ENCODE measurements around the gene DSCAM. TPM values are rescaled to one million over a fixed set of nuclear protein-coding genes. Genes with fewer than 3 reads are reported as not detected.

DSCAM gene
- total RNA-seq, 1 donor from 2014 or later, result not detected

DNA sequence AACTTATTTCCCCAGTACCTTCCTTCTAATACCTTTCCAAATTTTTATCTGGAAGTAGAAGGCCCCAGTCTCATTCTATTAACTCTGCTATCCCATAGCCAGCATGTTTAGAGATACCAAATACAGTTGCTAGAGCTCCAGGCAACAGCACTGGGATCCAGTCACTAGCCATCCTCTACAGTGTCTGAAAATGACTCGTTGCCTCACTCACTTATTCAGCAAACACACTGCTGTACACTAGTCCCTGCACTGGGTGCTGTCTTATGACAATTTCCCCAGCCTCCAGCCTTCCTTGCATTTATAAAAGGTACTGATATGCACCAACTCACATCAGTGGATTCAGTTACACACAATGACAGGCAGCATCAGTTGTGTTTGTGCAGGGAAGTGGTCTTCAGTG lies 179.0 kb downstream of the DSCAM start:
- DNase-seq (ENCODE audit: low spot score), result no peak

DNA sequence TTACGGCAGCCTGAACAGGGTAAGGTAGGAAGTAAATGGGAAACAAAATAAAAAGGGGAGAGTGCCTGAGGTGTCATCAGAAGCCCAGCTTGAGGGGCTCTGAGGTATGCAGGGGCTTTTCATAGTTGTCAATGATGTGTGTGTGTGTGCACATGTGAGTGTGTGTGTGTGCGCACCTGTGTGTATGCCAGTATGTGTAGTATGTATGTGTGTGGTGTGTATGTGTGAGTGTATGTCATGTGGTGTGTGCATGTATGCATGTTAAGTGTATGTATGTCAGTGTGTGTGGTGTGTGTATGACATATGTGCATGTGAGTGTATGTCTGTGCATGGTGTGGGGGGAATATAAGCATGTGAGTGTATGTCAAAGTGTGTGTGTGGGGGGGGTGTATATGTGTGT lies 184.1 kb downstream of the DSCAM start:
- DNase-seq (ENCODE audit: low spot score), result no peak

DNA sequence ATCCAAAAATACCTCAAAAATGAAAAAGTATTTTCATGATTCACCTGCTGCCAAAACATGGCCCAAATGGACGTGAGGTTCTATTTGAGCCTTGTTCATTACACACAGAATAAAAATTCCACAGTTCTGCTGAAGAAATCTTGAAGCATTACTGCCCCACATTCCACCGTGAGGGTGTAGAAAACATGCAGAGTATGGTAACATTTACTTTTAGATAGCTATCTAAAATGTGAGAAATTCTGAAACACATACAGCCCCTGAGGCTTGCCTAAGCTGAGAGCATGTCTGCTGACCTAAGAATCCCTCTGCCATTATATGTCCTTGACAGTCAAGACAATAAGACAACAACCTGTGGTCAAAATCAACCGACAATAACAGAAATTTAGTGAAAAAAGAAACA lies 186.5 kb downstream of the DSCAM start:
- DNase-seq (ENCODE audit: low spot score), result no peak

DNA sequence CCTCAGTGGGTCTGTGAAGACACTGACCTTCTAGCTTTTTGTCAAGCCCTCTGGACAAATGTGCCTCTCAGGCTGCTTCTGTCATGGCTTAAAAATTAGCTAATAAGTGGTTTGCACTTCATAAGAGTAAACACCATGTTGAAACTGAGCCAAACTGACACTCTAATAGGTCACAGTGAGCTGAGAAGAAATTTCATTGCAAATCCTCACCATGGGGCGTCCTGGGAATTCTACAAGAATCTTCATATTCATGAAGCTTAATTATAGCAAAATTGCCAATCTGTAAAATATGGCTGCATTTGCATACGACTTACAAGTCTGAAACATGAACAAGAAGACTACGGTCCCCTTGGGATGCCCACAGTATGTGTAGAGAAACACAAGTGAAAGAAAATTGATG lies 188.6 kb downstream of the DSCAM start:
- DNase-seq (ENCODE audit: low spot score), result no peak

DNA sequence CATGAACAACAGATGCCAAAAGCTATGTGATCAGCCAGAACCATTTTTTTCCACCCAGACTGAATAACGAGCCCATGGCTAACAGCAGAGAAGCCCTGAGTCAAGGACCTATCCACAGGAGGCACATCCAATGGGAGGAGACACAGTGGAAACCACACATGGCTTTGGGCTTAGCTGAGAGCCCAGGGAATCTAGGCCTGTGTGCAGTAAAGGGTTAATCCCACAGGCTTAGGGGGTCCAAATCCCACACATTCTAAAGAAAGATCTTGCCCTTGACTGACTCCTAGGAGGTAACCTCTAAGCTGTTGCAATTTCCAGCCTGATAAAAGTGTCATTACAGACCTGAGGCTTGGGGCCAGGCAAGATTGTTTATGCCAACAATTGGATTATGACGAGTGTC lies 194.5 kb downstream of the DSCAM start:
- DNase-seq (ENCODE audit: low spot score), result no peak

DNA sequence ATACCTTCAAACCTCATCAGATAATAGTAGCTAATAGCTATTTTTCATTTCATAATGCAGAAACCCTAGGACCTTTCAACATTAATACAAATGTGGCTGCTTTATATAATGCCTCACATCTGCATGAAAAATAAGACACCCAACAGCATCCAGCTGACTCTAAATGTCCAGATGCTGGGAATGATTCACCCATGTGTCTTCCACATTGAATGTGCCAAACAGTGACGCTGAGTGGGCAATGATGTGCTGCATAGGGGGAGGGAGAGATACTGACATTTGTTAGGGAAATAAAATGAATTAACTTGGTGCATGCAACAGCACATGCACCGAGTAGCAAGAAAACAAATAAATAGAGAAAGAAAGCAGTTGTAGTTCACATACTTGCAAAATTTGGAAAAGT lies 199.3 kb downstream of the DSCAM start:
- no peak for DNase-seq (ENCODE audit: low spot score)

DNA sequence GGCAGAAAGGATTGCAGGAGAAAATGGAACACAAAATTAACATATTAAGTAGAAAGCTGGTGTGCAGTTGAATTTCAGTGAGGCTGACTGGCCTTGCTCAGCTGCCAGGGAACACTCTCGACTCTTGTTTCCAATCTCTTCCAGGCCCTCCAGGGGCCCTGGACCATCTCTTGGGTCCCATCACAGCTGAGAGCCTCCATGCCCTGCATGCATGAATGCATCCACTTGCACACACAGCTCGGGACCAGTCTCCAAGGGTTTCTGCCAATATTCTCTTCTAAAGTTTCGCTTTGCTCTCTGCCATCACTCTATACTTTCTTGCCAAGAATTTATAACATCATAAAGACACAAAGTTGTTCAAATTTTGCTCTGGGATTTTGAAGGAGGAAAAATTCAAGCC lies 200.3 kb downstream of the DSCAM start:
- DNase-seq (ENCODE audit: low spot score), result no peak

DNA sequence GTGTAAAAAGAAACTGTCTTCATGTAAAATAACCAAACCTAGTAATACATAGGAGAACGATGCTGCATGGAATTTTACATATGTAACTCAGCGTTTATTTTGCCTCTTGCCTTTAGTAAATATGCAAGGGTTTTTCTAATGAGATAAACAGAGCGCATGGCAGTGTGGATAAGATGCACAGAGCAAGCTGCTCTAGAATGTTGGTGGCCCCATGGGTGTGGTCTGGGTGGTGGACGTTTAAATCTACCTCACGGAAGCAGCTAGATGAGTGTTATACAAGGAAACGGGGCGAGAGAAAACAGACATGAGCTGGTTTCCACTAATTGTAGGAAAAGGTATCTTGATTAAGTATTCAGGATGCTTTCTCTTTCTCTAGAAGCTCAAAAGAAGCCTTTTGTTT lies 205.9 kb downstream of the DSCAM start:
- no peak for DNase-seq (ENCODE audit: low spot score)

DNA sequence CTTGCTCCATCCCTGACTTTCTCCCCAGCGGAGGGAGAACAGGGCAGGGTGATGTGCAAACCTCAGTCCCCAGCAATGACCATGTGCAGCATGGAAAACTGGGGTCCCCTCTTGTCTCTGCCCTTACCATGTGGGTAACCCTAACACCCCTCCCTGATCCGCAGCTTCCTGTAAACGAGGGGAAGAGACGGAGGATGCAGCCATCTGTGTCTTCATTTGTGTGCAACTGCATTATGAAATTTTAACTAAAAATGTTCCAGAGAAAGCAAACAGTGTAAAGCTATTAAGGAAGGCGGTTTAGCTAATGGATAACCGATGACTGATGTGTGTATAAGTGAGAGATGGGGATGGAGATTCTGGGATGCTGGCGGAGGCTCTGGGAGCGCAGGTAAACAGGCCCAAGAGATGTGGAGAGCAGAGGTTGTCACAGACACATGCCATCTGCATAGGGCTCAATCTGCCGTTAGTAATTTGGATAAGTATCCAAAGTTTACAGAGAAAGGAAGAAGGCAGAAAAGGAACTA lies 206.6 kb downstream of the DSCAM start:
- no peak for DNase-seq (ENCODE audit: low spot score)

DNA sequence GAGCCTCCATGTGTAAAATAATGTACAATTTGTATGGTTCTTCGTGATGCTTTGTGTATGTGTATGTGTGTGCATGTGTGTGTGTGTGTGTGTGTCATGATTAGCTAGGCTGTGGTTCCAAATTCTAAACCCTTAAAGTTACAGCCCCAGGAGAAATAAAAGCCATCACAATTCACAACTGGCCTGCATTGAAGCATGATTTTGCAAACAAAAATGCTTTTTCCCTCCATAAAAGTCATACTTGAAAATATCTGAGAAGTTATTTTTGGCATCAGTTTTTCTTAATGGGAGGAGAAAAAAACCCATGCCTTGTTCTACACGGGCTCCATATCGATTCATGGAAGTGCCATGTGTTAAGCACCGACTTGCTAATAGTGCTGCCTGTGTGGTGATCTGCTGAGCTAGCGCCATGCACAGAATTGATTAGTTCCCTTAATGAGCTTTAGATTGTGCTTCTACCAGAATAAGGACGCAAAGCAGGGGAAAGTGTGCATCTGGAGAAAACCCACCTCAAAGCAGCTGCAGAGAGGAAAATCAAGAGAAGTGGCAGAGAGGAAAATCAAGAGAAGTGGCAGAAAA lies 207.3 kb downstream of the DSCAM start:
- no peak for DNase-seq (ENCODE audit: low spot score)

DNA sequence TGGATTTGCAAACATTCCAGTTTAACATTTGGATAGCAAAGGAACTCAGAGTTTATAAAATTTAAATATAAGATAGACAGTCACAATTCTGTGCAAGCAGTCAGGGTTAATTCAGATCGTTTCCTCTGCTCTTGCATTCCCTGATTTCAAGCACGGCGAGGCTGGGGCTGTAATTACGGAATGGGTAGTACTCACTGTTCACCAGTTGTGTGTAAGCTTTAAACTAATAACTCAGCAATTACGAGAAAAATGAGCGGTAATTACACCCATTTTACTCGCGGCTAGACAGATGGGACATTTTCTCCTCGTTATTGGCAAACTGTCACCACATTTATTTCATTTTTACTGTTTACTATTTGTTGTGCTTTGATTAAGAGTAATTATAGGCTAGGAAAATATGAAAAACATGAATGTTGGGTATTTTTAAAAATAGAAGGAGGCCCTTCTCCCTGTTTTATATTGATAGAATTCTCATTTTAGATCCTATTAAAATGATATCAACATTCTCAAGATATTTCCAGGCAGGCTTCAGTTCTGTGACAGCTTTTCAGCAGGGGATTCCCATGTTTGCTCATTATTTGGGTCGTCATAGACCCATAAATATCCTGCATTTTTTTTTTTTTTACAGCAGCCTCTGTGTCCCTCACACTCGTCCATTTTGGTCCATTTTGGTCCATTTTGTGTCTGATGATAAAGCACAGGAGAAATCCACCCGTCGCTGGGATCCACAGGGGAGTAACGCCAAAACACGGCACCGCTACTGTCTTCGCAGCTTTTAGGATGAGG lies 208.3 kb downstream of the DSCAM start:
- no peak for DNase-seq (ENCODE audit: low spot score)

DNA sequence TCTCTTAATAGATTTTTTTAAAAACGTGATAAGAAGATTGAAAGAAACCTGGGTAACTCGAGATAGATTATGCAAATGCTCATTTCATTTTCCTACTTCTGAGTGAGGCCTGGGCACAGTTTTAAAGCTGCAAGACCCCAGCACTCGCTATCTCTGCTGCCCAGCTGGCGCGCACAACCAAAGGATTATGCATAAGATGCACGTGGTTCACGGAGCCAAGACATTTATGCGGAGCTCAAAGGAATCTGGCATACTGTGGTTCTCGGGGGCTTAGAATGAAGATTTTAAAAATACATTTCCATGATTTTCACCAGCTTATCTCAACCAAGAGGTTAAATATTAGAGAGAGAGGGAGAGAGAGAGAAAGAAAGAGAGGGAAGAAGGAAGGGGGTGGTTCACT lies 210.9 kb downstream of the DSCAM start:
- no peak for DNase-seq (ENCODE audit: low spot score)

DNA sequence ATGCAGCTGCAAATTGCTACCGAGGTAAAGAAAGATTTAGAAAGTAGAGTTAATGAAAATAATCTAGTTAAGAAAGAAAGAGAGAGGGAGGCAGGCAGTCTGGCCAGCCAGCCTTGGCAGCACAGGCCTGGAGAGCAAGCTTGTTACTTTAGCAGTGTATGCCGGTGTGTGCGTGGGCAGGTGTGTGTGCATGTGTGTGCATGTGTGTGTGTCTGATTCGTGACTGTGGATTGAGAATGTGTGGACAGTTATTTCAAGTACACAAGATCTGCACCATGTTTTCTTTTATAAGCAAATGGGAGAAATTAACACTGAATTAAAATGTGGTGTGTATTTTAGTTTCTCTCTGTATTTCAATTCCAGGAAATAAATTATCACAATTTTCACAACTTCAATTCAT lies 211.6 kb downstream of the DSCAM start:
- DNase-seq (ENCODE audit: low spot score), result no peak

DNA sequence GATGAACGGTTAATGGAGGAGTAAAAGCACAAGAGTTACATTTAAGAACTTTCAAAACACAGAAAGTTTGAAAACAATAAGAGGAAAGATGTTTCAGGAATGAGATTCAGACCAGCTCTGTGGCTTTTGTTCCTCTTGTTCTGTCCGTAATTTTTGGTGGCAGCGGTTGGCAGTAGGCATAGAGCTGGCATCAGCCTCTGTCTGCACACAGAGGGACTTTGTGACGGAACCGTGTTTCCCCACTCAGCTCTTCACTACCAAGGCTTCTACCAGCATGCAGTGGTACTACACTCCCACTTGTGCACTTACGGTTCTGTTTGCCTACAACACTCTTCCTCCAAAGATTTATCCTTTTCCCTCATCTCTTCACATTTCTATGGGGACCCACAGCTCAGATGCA lies 212.8 kb downstream of the DSCAM start:
- DNase-seq (ENCODE audit: low spot score), result no peak

DNA sequence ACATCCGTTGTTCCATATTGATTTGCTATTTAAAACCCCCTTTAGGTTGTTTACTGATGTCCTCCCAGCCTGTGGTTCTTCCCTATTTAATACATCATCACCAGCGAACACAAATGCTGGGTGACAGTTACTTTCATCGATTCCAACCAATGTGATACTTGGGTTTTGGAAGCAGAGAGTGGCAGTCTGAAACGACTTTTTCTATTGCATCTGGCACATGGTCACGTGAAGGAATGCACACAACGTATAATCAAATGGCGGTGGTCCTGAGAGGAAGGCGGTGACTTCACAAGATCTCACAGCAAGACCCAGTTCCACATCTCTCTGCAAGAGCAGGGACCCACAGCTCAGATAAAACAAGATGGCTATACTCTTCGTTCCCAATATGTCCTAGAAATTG lies 213.9 kb downstream of the DSCAM start:
- no peak for DNase-seq (ENCODE audit: low spot score)

DNA sequence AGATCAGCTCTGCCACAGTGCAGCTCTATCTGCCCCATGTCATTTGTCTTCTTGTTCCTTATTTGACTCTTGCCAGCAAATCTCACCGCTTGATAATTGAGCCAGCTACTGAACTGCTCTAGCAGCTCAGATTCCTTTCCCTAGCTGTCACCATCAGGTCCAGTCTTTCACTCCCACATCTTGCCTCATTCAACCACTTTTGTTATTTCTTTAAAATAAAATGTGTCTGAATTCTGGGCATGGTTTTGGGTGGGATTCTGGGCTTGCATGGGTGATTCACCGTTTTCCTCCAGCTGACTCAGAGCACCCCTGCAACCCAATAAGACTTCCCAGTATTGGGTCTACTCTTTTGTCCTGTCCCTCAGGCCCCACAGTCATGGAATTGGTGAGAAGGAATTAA lies 215.7 kb downstream of the DSCAM start:
- DNase-seq (ENCODE audit: low spot score), result no peak

DNA sequence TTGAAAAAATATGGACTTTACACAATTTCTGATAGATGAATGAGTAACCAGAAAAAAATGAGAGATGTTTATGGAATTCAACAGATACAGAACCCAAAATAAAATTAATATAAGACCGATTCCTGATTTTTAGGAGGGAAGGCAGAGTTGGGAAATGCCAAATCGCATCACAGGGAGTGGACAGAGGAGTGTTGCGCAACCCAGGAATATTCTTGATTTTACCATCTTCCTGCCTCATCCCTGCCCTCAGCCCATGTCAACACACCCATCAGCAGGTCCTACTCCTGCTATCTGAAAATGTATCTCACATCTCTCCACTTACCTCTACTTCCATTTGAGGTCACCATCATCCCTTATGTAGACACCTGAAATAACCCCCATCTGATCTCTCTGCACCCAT lies 221.0 kb downstream of the DSCAM start:
- DNase-seq (ENCODE audit: low spot score), result no peak

DNA sequence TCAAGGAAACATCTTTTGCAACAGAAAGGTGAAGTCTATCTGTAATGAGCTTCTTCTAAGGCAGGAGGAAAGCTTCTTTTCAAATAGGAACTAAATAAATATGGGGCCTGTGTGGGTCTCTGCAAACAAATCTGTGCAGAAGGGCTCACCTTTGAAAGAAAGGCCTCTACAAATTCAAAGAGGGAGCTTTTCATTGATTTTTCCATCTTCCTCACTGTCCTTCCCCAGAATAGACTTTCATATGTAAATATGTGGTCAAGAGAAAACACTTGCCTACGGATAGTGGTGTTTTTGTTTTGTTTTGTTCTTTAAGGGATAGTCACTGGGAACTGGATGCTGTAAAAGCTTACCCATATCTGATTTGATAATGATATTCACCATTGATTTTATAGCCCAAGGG lies 223.4 kb downstream of the DSCAM start:
- no peak for DNase-seq (ENCODE audit: low spot score)

DNA sequence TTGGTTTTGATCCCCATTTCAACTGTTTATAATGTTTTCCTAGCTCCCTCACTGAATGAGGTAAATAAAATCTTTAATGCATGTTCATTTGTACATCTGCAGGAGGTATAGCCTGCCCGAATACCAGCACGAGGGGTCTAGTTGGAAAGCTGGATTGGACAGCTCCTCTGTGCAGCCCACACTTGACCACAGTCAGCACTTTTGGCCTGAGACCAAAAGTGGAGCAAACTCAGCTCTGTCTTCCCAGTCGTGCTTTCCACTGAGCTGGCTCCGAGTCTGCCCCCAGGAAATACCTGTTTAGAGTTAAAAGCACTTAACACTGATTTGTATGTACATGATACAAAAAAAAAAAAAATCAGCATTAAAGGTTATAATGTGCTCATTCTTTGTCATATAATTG lies 224.4 kb downstream of the DSCAM start:
- DNase-seq (ENCODE audit: low spot score), result no peak

DNA sequence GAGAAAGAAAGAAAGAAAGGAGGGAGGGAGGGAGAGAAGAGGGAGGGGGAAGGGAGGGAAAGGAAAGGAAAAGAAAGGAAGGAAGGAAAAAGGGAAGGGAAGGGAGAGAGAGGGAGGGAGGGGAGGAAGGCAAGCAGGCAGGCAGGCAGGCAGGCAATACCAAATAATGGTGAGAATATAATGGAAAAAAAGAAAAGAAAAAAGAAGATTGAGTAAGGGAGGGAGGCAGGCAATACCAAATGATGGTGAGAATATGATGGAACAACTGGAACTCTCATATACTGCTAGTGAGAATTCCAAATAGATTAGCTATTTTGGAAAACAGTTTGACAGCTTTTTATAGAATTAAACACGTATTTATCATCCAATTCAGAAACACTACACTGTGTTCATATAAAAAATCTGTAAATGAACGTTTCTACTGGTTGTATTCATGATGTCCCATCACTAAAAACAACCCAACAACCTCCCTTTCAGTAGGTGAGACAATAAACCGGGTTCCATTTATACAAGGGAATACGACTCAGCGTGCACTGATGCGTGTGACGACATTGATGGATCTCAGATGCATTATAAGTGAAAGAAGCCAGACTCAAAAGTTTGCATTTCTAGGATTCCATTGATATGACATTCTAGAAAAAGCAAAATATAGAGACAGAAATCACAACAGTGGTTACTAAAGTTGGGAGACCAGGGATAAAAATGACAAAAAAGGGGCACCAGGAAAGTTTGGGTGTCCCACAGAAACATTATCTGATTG lies 226.4 kb downstream of the DSCAM start:
- no peak for DNase-seq (ENCODE audit: low spot score)

DNA sequence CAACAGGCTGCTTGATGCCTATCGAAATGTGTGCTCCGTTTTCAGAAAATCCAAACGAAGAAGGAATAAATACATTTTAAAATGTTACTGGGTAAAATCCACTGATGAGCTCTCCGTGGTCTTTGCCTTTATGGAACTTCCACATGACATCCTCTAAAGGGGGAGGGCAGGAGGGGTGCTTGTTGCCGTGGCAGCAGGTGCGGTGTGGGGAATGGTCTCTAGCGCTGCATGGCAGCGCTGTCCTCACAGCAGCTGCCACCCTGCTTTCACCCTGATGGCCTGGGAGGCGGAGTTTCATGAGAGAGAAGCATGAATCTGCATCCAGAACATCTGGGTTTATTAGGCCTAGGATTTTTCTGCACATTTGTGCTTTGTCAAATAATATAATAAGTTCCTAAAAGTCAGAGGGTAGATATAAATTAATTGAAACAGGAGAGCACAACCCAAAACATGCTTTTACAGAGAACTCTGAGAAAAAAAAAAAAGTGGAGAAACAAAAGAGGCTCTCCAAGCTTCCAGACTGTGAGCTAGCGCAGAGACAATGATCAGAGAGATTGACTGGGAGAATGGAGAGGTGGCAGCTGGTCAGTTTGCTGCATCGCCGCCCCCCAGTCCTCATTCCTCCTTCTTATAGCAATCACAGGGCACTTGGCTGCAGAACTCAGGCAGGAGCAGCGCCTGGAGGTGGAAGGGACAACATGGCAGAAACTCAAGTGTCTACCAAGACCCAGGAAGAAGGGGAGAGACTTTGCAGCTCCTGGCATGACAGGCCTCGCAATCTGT lies 228.6 kb downstream of the DSCAM start:
- DNase-seq (ENCODE audit: low spot score), result no peak

DNA sequence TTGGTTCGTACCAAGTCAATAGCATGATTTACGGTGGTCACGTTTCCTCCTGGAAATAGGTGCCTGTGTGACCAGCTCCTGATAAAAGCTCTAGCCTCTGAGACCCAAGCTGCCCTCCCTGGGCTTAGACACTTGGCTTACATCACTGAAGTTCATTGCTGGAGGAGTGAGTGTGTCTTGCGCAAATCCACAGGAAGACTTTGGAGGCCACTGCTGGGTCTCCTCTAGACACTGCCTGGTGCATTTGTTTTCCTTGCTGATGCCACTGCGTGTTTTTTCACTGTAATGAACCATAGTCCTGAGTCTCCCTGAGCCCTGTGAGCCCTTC lies 230.6 kb downstream of the DSCAM start:
- no peak for DNase-seq (ENCODE audit: low spot score)

Data from ureter (tissue), 1 donor.